ENCODE measurements around the gene VEPH1.

GRCh38 chr3:157500232-157500631, 3.0 kb downstream of the VEPH1 start:
- TF ChIP-seq CTCF (IDR thresholded peaks at IDR 0.05; ENCODE audit: insufficient read depth, low read length, poor library complexity, severe bottlenecking) (no peak), EZH2phosphoT487 (conservative IDR thresholded peaks at IDR 0.05; ENCODE audit: low read length) (no peak)

Data from SU-DHL-6 (cell line).